ENCODE results near the gene STARD3. TPM values are rescaled to one million over a fixed set of nuclear protein-coding genes. Genes with fewer than 3 reads are reported as not detected.

The STARD3 gene
- polyA plus RNA-seq, 1 experiment, result 43.3 TPM

GRCh38 chr17:39702901-39703893 lies 66.3 kb downstream of the STARD3 start:
- no peak for DNase-seq (ENCODE audit: low read depth, low spot score)
- H3K27me3 ChIP-seq (ENCODE audit: control insufficient read depth, insufficient read depth, low read length), result no peaks in the 10 kb centered on the region
- ChIA-PET CTCF (interaction anchor here (2.7 to 3.8 kb wide), 2 partner anchors 27 kb away, joined by 15 to 20 read pairs; partner anchors contain the start of gene MIEN1), POLR2A (interaction anchor here (1.2 kb wide), 1 partner anchor 27 kb away, joined by 3 read pairs; the partner anchor contains the start of gene MIEN1)
- TF ChIP-seq, protein P1, sequence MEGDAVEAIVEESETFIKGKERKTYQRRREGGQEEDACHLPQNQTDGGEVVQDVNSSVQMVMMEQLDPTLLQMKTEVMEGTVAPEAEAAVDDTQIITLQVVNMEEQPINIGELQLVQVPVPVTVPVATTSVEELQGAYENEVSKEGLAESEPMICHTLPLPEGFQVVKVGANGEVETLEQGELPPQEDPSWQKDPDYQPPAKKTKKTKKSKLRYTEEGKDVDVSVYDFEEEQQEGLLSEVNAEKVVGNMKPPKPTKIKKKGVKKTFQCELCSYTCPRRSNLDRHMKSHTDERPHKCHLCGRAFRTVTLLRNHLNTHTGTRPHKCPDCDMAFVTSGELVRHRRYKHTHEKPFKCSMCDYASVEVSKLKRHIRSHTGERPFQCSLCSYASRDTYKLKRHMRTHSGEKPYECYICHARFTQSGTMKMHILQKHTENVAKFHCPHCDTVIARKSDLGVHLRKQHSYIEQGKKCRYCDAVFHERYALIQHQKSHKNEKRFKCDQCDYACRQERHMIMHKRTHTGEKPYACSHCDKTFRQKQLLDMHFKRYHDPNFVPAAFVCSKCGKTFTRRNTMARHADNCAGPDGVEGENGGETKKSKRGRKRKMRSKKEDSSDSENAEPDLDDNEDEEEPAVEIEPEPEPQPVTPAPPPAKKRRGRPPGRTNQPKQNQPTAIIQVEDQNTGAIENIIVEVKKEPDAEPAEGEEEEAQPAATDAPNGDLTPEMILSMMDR (IDR thresholded peaks at IDR 0.05; ENCODE audit: low read depth, low read length), result no peak
- no peak overlapping the region for H3K27ac ChIP-seq (ENCODE audit: low read depth, low read length)
- H3K4me3 ChIP-seq (ENCODE audit: low read depth, low read length), result no peak overlapping the region
- H3K9me3 ChIP-seq (ENCODE audit: control insufficient read depth, insufficient read depth, low read length), result no peaks in the 10 kb centered on the region

DNA sequence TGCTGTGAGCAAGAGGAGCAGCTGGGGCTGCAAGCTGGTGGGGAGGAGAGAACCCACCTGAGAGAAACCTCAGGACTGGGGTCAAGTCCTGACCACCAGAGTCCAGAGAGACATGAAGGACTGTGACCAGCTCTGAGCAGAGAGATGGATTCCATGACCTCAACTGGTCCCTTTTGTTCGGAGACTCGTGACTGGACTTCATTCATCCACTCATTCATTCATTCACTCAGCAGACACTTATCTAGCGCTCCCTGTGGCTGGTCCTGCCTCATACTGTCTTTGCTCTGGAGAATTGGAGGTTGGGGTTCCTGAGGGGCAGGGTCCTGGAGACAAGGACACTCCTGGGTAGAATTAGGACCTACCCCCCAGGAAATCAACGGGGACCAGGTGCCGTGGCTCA lies 67.0 kb downstream of the STARD3 start:
- POLR2A ChIA-PET, result interaction anchor here (1.2 kb wide), 1 partner anchor 27 kb away, joined by 3 read pairs; the partner anchor contains the start of gene MIEN1

DNA sequence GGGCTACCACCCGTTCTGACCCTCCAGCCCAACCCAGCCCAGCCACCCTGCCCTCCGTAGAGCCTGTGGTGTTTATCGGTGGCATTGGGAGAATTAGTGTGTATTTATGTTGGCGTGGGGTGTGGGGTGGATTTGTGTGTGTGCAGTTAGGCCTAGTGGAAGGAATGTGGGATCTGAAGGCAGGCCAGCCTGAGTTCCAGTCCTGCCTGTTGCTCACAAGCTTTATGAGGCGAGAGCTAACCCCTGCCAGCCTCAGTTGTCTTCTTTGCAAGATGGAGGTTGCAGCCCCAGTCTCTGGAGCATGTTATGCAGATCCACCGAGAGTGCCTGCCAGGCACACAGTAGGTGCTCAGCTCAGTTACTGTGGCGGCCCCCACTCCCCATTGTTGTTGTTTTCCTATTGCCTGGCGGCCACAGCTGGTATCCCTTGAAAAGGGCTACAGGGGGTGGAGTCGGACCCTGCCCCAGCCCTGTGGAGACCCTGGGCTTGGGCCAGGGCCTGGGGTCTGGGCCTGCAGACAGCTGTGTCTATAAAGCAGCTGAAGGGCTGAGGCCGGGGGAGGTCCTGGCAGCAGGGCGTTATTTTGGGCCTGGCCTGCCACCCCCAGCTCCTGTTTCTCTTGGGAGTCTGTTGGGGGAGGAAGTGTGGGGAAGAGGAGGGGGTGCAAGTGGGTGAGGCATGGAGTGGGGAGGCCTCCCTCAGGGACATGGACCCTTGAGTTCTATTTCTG lies 68.0 kb downstream of the STARD3 start:
- DNase-seq (ENCODE audit: low read depth, low spot score), result no peak
- TF ChIP-seq, protein P1 (IDR thresholded peaks at IDR 0.05; ENCODE audit: low read depth, low read length), result peak; percentile 56
- Histone ChIP-seq H3K27ac (ENCODE audit: low read depth, low read length) (no peak overlapping the region), H3K9me3 (ENCODE audit: control insufficient read depth, insufficient read depth, low read length) (no peaks in the 10 kb centered on the region), H3K4me3 (ENCODE audit: low read depth, low read length) (no peak overlapping the region), H3K27me3 (ENCODE audit: control insufficient read depth, insufficient read depth, low read length) (no peaks in the 10 kb centered on the region)
- CTCF ChIA-PET, result interaction anchor here (0.6 to 2.7 kb wide), 3 partner anchors 13 to 25 kb away, joined by 3 to 20 read pairs (median 3); partner anchors contain the start of gene MIEN1
- POLR2A ChIA-PET, result no interaction called here

More for the DNA sequence above, 67.0 kb downstream of the STARD3 start:
- TF ChIP-seq, protein P1 (IDR thresholded peaks at IDR 0.05; ENCODE audit: low read depth, low read length), result no peak
- Histone ChIP-seq H3K9me3 (ENCODE audit: control insufficient read depth, insufficient read depth, low read length) (no peaks in the 10 kb centered on the region), H3K4me3 (ENCODE audit: low read depth, low read length) (no peak overlapping the region), H3K27me3 (ENCODE audit: control insufficient read depth, insufficient read depth, low read length) (no peaks in the 10 kb centered on the region), H3K27ac (ENCODE audit: low read depth, low read length) (no peak overlapping the region)
- CTCF ChIA-PET, result interaction anchor here (2.7 kb wide), 1 partner anchor 26 kb away, joined by 20 read pairs; the partner anchor contains the start of gene MIEN1
- DNase-seq (ENCODE audit: low read depth, low spot score), result no peak

DNA sequence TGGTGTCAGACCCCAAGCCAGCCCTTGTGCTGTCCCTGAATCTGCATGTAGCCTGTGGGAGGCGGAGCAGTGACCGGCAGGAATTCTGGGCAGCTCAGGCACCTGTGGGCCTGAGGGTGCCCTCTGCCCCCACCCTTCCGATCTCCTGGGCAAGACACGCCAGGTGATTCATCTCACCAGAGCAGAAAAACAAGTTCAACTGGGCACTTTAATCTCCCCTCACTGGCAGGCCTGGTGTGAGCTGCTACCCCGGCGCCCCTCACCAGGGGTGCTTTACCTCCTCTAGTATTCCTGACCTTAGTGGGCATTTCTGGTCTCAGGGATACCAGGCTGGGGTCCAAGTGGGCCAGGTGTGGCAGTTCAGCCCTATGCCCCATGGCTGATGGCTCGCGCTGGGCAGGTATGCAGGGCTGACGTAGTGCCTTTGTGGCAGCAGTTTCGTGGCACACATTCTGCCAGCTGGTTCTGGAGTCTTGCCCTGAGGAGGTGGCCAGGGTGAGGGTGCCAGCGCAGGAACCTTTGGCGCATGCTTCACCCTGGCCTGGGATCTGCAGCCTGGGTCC lies 68.9 kb downstream of the STARD3 start:
- H3K9me3 ChIP-seq (ENCODE audit: control insufficient read depth, insufficient read depth, low read length), result no peaks in the 10 kb centered on the region
- H3K27ac ChIP-seq (ENCODE audit: low read depth, low read length), result no peak overlapping the region
- TF ChIP-seq, protein P1 (IDR thresholded peaks at IDR 0.05; ENCODE audit: low read depth, low read length), result no peak
- H3K4me3 ChIP-seq (ENCODE audit: low read depth, low read length), result no peak overlapping the region
- H3K27me3 ChIP-seq (ENCODE audit: control insufficient read depth, insufficient read depth, low read length), result no peaks in the 10 kb centered on the region
- ChIA-PET POLR2A (no interaction called here), CTCF (interaction anchor here (0.9 kb wide), 1 partner anchor 13 kb away, joined by 3 read pairs; no protein-coding TSS in a partner anchor)
- no peak for DNase-seq (ENCODE audit: low read depth, low spot score)

Data from AG04450 (cell line).